GM23338 (cell line): Measurements from ENCODE around the gene LEMD2.

Experiments used
- CTCF ChIP-seq, 2 experiments: fragments of 200-600 bp in 1 of 2; sonication (generic) in 1 of 2; conservative IDR thresholded peaks; 2 replicates each; pipeline versions ENCODE4 v1.5.1 to v1.6.1; 2016 to 2017; ENCODE audit warnings: antibody characterized with exemption in 2 of 2, low read depth in 2 of 2, mild to moderate bottlenecking in 2 of 2, moderate library complexity in 1 of 2
- EZH2 ChIP-seq: fragments of 200-600 bp; sonication (generic); IDR thresholded peaks from one replicate; pipeline ENCODE4 v1.8.0; 2017; ENCODE audit warnings: antibody characterized with exemption, mild to moderate bottlenecking, low read depth; ENCODE audit not compliant: unreplicated experiment

GRCh38 chr6:33807606-33808005, 18.7 kb upstream of the LEMD2 start:
- TF ChIP-seq CTCF (conservative IDR thresholded peaks at IDR 0.05; ENCODE audit: low read depth in 2 of 2) (no peak), EZH2 (no peak)
